Mammary epithelial cell (primary cell): Measurements from ENCODE around the gene GGA2.

ENCODE experiments used
- CTCF ChIP-seq, 2 donors: IDR thresholded peaks in 1 of 2; conservative IDR thresholded peaks in 1 of 2; 2 replicates each; pipeline ENCODE4 v1.5.1; 2011 to 2012; ENCODE audit warnings: inconsistent platforms in 2 of 2, low read length in 2 of 2, mild to moderate bottlenecking in 2 of 2, control low read depth in 1 of 2, low read depth in 1 of 2; ENCODE audit not compliant: insufficient read depth in 1 of 2; ENCODE audit errors: extremely low read depth in 1 of 2
- EZH2 ChIP-seq: IDR thresholded peaks from 2 replicates; pipeline ENCODE4 v1.6.1; 2012; ENCODE audit warnings: low read length, inconsistent platforms, borderline replicate concordance

GRCh38 chr16:23434380-23434779 lies 75.9 kb downstream of the GGA2 start:
- TF ChIP-seq CTCF (conservative IDR thresholded peaks at IDR 0.05 in 1 of 2, IDR thresholded peaks at IDR 0.05 in 1 of 2; ENCODE audit: extremely low read depth in 1 of 2, insufficient read depth in 1 of 2, low read depth in 1 of 2, low read length in 2 of 2) (peak; percentile 75 to 83), EZH2 (no peak)
